Measurements from ENCODE around the gene TRIM63.

- TF ChIP-seq CTCF (IDR thresholded peaks at IDR 0.05), result no peak
- no peak for TF ChIP-seq POLR2A (IDR thresholded peaks at IDR 0.05)
Observed at GRCh38 chr1:26098602-26099001, 31.2 kb upstream of the TRIM63 start.

Data from body of pancreas (tissue), 4 donors.